CD4-positive, alpha-beta memory T cell (primary cell): ENCODE measurements around the gene SRSF1. TPM values are rescaled to one million over a fixed set of nuclear protein-coding genes. Genes with fewer than 3 reads are reported as not detected.
A peak's percentile ranks its signal among the peaks of the same experiment; 100 is the strongest.

Source experiments
- CTCF ChIA-PET: fragments of 350-600 bp; sonication (Branson Sonifier 250); formaldehyde crosslinking; loops from one replicate; lab custom pipeline; 2021; ENCODE audit warnings: inconsistent platforms; ENCODE audit not compliant: partially characterized antibody; lab: Charles Lee
- POLR2A ChIA-PET: fragments of 350-600 bp; sonication (Branson Sonifier 250); formaldehyde crosslinking; loops from one replicate; lab custom pipeline; 2021; ENCODE audit not compliant: partially characterized antibody; lab: Charles Lee
- DNase-seq, 5 donors: peaks; one replicate each; pipeline versions ENCODE4 v3.0.0 to v3.0.0-alpha.2; 2020 to 2022; ENCODE audit warnings: mixed read lengths in 1 of 5
- H3K27ac ChIP-seq: one replicate; pipeline ENCODE4 v1.7.0; 2013; ENCODE audit warnings: low read depth, low read length
- H3K27me3 ChIP-seq: 2 replicates; pipeline ENCODE4 v1.7.0; 2013; ENCODE audit warnings: mild to moderate bottlenecking, low read length, moderate library complexity; ENCODE audit not compliant: insufficient read depth
- H3K36me3 ChIP-seq: 2 replicates; pipeline ENCODE4 v1.7.0; 2013; ENCODE audit warnings: mild to moderate bottlenecking, low read length, moderate library complexity; ENCODE audit not compliant: insufficient read depth
- H3K4me1 ChIP-seq: 2 replicates; pipeline ENCODE4 v1.7.0; 2013; ENCODE audit warnings: mild to moderate bottlenecking, low read length, moderate library complexity; ENCODE audit not compliant: insufficient read depth
- H3K4me3 ChIP-seq, 2 donors: one replicate each; pipeline ENCODE4 v1.7.0; 2013; ENCODE audit warnings: low read length in 2 of 2, mild to moderate bottlenecking in 1 of 2
- H3K9me3 ChIP-seq, 2 donors: one replicate each; pipeline ENCODE4 v1.7.0; 2013; ENCODE audit warnings: low read length in 2 of 2, control low read depth in 1 of 2; ENCODE audit not compliant: control insufficient read depth in 1 of 2
- H3K27ac Mint-ChIP-seq, 7 donors: one replicate each; pipeline ENCODE4 v1.8.0; 2020 to 2021; ENCODE audit warnings: mixed read lengths in 7 of 7, mild to moderate bottlenecking in 6 of 7, inconsistent platforms in 3 of 7, moderate library complexity in 3 of 7
- H3K27me3 Mint-ChIP-seq, 2 donors: one replicate each; pipeline ENCODE4 v1.8.0; 2020 to 2021; ENCODE audit warnings: mixed read lengths in 2 of 2
- H3K36me3 Mint-ChIP-seq, 2 donors: one replicate each; pipeline ENCODE4 v1.8.0; 2020 to 2021; ENCODE audit warnings: mixed read lengths in 2 of 2, inconsistent platforms in 1 of 2, mild to moderate bottlenecking in 1 of 2
- H3K4me1 Mint-ChIP-seq, 4 donors: one replicate each; pipeline ENCODE4 v1.8.0; 2020 to 2021; ENCODE audit warnings: mixed read lengths in 4 of 4, mild to moderate bottlenecking in 1 of 4
- H3K4me3 Mint-ChIP-seq, 8 donors: one replicate each; pipeline ENCODE4 v1.8.0; 2020 to 2021; ENCODE audit warnings: mixed read lengths in 8 of 8, mild to moderate bottlenecking in 7 of 8, moderate library complexity in 6 of 8, inconsistent platforms in 3 of 8
- H3K9me3 Mint-ChIP-seq, 8 donors: one replicate each; pipeline ENCODE4 v1.8.0; 2020 to 2021; ENCODE audit warnings: mixed read lengths in 8 of 8, mild to moderate bottlenecking in 5 of 8, inconsistent platforms in 3 of 8, moderate library complexity in 1 of 8
- intact Hi-C: fragments of 100-400 bp; cut with micrococcal nuclease; formaldehyde crosslinking; loops from one replicate; pipeline ENCODE4 v1.15.1; 2023
- polyA plus RNA-seq, 2 donors: library from polyadenylated mRNA; unstranded; fragments of 300-500 nt; fragmentation: Illumina TruSeq; gene quantifications; one replicate each; pipeline ENCODE4 v1.2.3, GENCODE V29; 2021
- total RNA-seq, 2 experiments: library from RNA; stranded (reverse); gene quantifications; one replicate each; pipeline ENCODE4 v1.2.3, GENCODE V29; 2021

The SRSF1 gene
- total and polyA plus RNA-seq, 4 experiments from 2014 or later: 32.4 to 257 (median 151) TPM

DNA sequence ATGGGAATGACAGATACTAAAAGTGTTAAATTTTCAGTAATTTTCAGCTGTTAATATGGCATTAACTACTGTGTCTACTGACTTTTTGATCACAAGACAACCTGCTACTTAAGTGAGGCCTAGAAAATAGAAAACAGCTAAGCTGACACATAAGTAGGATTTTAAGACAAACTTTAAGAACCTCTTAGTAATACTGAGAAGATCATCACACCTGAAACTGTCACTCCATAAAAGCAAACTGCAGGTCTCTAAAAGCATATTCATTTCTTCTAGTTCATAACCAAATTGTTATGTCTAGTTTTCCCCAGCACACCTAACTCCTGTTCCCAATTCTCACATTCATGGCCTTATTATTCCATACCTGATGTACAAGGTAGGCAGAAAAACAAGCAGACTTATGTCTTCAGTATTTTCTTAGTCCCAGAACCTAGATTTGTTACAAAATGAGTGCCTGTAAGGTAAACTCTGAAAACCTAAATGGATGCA, 8.0 kb downstream of the SRSF1 start:
- ChIA-PET POLR2A (interaction anchor here (0.6 to 7.1 kb wide), 12 partner anchors 8 to 155 kb away, joined by 3 to 65 read pairs (median 4); partner anchors contain the start of genes MRPS23, SRSF1 and VEZF1), CTCF (interaction anchor here (0.6 to 10.9 kb wide), 40 partner anchors 7 to 173 kb away, joined by 3 to 202 read pairs (median 5); partner anchors contain the start of genes CUEDC1, MRPS23, SRSF1 and VEZF1)
- Mint-ChIP-seq H3K9me3 (no peaks in the 10 kb centered on the region), H3K4me1 (peaks cover 28 to 55% (median 39%) of the 10 kb centered on the region in 4 donors), H3K27ac (peak overlapping the region; percentile 60 to 80 (median 70)), H3K4me3 (no peak overlapping the region), H3K27me3 (no peaks in the 10 kb centered on the region), H3K36me3 (peaks cover 19 to 47% of the 10 kb centered on the region in 2 donors)
- peak overlapping the region; percentile 5 for H3K27ac ChIP-seq
- H3K4me3 ChIP-seq: no peak overlapping the region
- no peaks in the 10 kb centered on the region for H3K27me3 ChIP-seq
- peaks cover 28% of the 10 kb centered on the region for H3K36me3 ChIP-seq
- peaks cover 43% of the 10 kb centered on the region for H3K4me1 ChIP-seq
- DNase-seq: no peak
- no peaks in the 10 kb centered on the region for H3K9me3 ChIP-seq
- intact Hi-C loops: loop anchor here (1.0 to 5.0 kb wide), 7 partner anchors 12 to 252 kb away; partner anchors contain the start of genes CCDC182 and CUEDC1

DNA sequence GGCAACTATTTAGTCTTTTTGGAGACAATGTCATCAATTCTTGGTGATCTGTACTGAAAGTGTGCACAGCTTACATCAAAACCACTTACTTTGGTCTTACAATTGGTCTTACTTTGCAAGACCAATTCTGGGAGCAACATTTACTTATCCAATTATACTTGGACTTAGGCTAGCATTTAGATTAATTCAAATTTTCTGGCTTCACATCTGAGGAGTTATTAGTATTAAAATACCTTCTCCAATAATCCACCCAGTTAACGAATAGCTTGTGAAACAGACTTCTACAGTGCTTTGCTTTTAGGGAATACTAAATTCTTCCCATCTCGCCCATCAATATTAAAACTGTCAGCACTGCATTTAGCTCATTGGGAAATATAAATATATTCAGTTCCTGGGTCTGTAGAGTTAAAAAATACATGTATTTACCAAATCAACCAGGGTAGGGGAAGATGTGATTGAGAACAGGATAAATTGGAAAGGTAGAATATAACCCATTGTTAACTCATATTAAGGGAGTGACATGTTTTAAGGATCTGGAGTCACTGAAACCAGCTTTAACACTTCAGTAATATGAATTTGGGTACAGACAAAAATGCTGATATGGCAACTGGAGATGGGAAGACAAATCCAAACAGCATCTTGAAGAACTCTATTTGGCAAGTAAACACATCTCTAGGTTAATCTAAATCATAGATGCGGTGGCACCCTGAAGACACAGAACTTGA, 9.8 kb downstream of the SRSF1 start:
- Mint-ChIP-seq H3K27ac (peak overlapping the region in 3 of 7 donors; percentile 40 to 62 (median 57)), H3K36me3 (peaks cover 2 to 28% of the 10 kb centered on the region in 2 donors), H3K27me3 (no peaks in the 10 kb centered on the region), H3K4me3 (no peak overlapping the region), H3K9me3 (no peaks in the 10 kb centered on the region), H3K4me1 (peaks cover 25 to 51% (median 38%) of the 10 kb centered on the region in 4 donors)
- intact Hi-C loops: loop anchor here (5.0 kb wide), 2 partner anchors 40 to 250 kb away; partner anchors contain the start of genes CCDC182 and CUEDC1
- H3K36me3 ChIP-seq: peaks cover 12% of the 10 kb centered on the region
- H3K4me3 ChIP-seq: no peak overlapping the region
- CTCF ChIA-PET: interaction anchor here (0.6 to 10.9 kb wide), 15 partner anchors 8 to 437 kb away, joined by 3 to 202 read pairs (median 7); partner anchors contain the start of genes SRSF1 and VEZF1
- DNase-seq: no peak
- H3K9me3 ChIP-seq: no peaks in the 10 kb centered on the region
- POLR2A ChIA-PET: interaction anchor here (0.6 to 7.1 kb wide), 9 partner anchors 8 to 139 kb away, joined by 3 to 65 read pairs (median 3); partner anchors contain the start of genes CUEDC1, SRSF1 and VEZF1
- no peak overlapping the region for H3K27ac ChIP-seq
- peaks cover 41% of the 10 kb centered on the region for H3K4me1 ChIP-seq
- no peaks in the 10 kb centered on the region for H3K27me3 ChIP-seq

DNA sequence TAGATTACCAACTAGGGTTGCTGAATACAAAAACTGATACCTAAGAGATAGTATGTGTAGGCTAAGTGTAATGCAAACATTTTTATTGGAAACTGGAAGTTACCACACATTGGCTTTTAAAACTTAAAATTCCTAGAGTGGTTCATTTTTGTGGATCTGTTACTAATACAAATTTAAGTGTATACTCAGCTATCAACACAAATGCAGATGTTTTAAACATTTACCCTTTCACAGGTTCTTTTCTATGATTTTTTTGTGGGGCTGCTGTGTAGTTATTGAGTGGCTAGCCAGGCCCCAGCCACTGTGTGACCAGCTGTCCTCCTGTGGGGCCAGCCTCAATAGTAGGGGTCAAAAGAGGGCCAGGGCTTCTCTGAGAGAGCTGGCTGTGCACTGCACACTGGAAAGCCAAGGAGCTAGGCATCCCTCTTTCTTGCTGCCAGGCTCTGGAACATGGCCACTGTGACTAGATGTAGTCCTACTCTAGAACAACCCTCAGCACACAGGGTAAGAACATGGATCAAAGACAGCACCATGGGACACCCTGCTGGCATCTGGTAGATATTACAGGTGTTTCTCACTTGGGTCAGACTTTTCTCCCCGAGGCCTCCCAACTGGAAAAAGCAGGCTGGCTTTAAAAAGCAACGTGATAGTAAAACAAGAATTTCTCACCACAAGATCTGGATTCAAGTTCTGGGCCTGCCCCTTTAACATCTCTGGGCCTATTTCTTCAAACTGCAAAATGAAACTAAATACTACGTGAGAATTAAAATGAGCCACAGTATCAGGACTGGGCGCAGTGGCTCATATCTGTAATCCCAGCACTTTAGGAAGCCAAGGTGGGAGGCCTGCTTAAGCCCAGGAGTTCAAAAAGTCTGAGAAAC, 11.7 kb downstream of the SRSF1 start:
- no peaks in the 10 kb centered on the region for H3K27me3 ChIP-seq
- H3K36me3 ChIP-seq: peaks cover under 1% of the 10 kb centered on the region
- H3K4me3 ChIP-seq: no peak overlapping the region
- Mint-ChIP-seq H3K27ac (peak overlapping the region; percentile 59 to 88 (median 76)), H3K4me3 (peak overlapping the region in 4 of 8 donors; percentile 2 to 74 (median 33)), H3K27me3 (no peaks in the 10 kb centered on the region), H3K9me3 (no peaks in the 10 kb centered on the region), H3K4me1 (peaks cover 22 to 47% (median 36%) of the 10 kb centered on the region in 4 donors), H3K36me3 (peaks cover 0 to 15% of the 10 kb centered on the region in 2 donors)
- CTCF ChIA-PET: interaction anchor here (0.8 to 10.9 kb wide), 16 partner anchors 9 to 137 kb away, joined by 3 to 202 read pairs (median 4); partner anchors contain the start of gene SRSF1
- intact Hi-C loops: loop anchor here (1.0 to 5.0 kb wide), 6 partner anchors 8 to 248 kb away; partner anchors contain the start of genes CCDC182 and CUEDC1
- peaks cover 28% of the 10 kb centered on the region for H3K4me1 ChIP-seq
- H3K27ac ChIP-seq: peak overlapping the region; percentile 29
- H3K9me3 ChIP-seq: no peaks in the 10 kb centered on the region
- peak; percentile 56 to 65 (median 59) for DNase-seq
- POLR2A ChIA-PET: interaction anchor here (1.5 to 7.1 kb wide), 4 partner anchors 12 to 158 kb away, joined by 5 to 65 read pairs (median 8); partner anchors contain the start of genes CUEDC1 and SRSF1

DNA sequence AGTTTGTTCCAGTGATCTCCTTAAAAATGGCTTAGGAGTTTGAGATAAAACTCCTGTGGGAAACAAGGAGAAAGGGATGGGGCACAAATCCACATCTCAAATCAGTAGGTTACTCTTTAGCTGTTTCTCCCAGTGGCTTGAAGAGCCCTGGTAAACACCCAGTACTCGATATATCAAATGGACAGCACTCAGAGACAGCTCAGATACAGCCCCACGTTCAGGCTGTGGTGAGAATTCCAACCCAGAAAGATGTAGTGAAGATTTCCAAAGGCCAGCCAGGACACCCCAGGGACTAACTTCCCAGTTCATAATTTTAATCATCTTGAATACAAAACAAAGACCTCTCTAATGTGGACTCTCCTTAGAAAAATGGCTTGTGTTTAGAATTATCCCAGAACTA, 12.6 kb downstream of the SRSF1 start:
- ChIA-PET CTCF (interaction anchor here (0.8 to 10.9 kb wide), 12 partner anchors 9 to 136 kb away, joined by 3 to 202 read pairs (median 4); partner anchors contain the start of gene SRSF1), POLR2A (interaction anchor here (1.5 to 7.1 kb wide), 3 partner anchors 12 to 158 kb away, joined by 5 to 65 read pairs (median 8); partner anchors contain the start of gene SRSF1)
- intact Hi-C loops: no loop called here
- Mint-ChIP-seq H3K36me3 (peaks cover 0 to 9% of the 10 kb centered on the region in 2 donors), H3K27me3 (no peaks in the 10 kb centered on the region), H3K4me3 (no peak overlapping the region), H3K27ac (peak overlapping the region in 4 of 7 donors; percentile 7 to 65 (median 50)), H3K9me3 (no peaks in the 10 kb centered on the region), H3K4me1 (peaks cover 25 to 49% (median 37%) of the 10 kb centered on the region in 4 donors)
- Histone ChIP-seq H3K36me3 (no peaks in the 10 kb centered on the region), H3K9me3 (no peaks in the 10 kb centered on the region), H3K27ac (no peak overlapping the region), H3K4me3 (no peak overlapping the region), H3K27me3 (no peaks in the 10 kb centered on the region), H3K4me1 (peaks cover 29% of the 10 kb centered on the region)
- DNase-seq: no peak

DNA sequence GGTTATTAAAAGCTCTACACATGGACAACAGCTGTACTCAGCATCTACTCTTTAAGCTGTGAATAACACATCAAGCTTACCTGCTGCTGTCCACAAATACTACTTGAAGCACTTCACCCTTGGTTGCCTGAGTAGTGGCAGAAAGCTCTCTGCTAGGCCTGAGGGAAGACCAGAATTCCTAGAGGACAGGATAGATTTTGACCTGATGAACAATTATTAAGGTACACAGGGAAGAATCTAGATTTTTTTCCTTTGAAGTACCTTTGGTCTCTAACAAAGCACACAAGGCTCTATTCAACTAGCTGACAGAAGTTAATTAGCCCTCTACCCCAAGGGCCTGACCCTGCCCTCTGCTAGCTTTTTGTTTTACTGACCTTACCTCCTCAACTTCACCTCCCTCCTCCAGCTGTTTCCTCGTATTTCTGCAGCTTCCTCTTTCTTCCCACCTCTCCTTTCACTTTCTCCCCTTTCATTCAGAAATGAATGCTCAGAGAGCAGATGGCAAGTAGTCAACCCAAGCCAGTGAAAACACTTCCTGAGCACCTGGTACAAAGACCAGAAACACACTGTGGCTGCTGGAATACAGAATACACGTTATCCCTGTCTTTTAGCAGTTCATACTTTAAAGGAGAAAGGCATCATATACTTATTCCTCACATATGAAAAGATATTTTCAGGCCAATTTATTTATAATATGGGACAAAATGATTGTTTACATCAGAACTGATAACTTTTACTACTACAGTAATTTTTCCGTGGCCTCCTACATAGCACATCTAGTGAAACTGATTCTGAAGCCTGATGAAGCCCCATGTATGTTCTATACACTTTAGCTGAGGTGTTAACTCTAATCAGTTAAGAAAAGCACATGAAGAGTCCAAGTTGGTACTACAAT, 13.3 kb downstream of the SRSF1 start:
- ChIA-PET POLR2A (interaction anchor here (0.6 to 7.1 kb wide), 8 partner anchors 8 to 159 kb away, joined by 3 to 65 read pairs (median 4); partner anchors contain the start of gene SRSF1), CTCF (interaction anchor here (0.7 to 10.9 kb wide), 8 partner anchors 8 to 135 kb away, joined by 3 to 202 read pairs (median 4); partner anchors contain the start of gene SRSF1)
- Mint-ChIP-seq H3K9me3 (no peaks in the 10 kb centered on the region), H3K27me3 (no peaks in the 10 kb centered on the region), H3K4me1 (peaks cover 26 to 51% (median 39%) of the 10 kb centered on the region in 4 donors), H3K4me3 (peak overlapping the region in 2 of 8 donors; percentile 8 to 60), H3K27ac (peak overlapping the region; percentile 2 to 67 (median 48)), H3K36me3 (peaks cover 0 to 7% of the 10 kb centered on the region in 2 donors)
- Histone ChIP-seq H3K4me1 (peaks cover 36% of the 10 kb centered on the region), H3K9me3 (no peaks in the 10 kb centered on the region), H3K27ac (no peak overlapping the region), H3K27me3 (no peaks in the 10 kb centered on the region), H3K36me3 (no peaks in the 10 kb centered on the region), H3K4me3 (no peak overlapping the region)
- intact Hi-C loops: no loop called here
- DNase-seq: no peak
